SK-N-DZ (cell line): ENCODE measurements around the gene STN1.

Experiments used
- DNase-seq: peaks from one replicate; pipeline ENCODE4 v3.0.0-alpha.2; 2015; ENCODE audit warnings: low spot score

Gene STN1

GRCh38 chr10:103929381-103929921 is 11.5 kb upstream of the STN1 start:
- DNase-seq = peak; percentile 34

- DNase-seq = no peak
These were observed 10.8 kb upstream of the STN1 start for GRCh38 chr10:103928784-103929183.

DNA sequence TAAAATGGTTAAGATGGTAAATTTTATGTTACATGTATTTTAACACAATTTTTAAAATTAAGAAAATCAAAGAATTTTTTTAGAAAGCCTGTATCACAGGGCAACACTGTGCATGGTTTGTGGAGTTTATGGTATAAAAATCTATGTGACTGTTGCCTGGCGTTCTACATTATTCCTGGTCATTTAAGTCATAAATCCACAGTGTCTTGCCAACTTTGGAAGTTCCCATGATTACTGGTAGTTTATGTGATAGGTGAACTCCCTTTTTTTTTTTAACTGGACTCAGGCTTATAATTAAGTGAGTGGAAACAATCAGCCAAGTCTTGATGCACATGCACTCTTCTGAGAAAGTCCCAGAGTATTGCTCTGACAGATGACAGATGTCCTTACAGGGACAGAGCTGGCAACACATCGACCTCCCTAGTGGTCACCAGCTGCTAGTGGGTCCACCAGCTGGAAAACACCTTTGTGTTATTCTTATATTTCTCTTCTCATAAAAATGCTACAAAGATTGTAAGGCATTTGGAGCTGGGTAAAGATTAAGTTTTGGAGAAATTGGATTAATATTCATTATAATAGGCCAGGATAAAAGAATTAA is 8.8 kb upstream of the STN1 start:
- DNase-seq = peak; percentile 61

GRCh38 chr10:103925591-103925990 is 7.6 kb upstream of the STN1 start:
- DNase-seq = no peak

GRCh38 chr10:103923502-103923901 is 5.5 kb upstream of the STN1 start:
- no peak for DNase-seq

DNA sequence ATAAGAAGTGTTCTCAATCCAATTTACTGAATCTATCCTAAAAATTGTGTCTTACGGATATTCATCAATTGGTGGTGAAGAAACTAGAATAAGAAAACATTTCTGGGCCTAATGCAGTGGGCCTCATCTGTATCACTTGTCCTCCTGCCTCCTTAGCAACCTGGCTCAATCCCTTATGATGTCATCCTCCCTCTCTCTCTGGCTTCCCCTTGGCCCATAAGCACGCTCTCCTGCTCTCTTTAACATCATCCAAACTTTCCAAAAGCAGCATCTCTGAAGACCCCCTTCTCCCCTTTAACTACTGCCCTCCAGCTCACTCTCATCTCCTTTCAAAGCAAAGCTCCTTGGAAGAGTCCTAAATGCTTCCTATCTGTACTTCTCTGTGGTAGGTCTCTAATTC is 4.7 kb upstream of the STN1 start:
- DNase-seq = no peak

DNA sequence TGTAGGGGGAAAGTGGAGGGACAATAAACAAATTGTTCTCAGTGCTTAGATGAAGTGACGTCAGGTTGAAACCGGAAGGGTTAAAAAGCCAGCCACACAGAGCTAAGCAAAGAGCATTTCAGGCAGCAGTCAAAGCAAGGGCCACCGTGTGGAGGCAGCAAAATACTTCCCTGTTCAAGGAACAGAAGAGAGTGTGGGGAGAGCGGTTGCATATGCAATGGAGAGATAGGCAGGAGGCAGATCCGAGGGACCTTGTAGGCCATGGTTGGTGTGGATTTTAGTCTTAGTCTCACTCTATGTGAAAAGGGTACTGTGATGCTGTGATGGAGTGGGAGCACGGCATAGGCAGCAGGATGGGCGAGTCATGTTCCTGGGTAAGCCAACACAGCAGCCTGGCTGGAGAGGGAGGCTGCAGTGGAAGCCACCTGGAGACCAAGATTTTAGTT is 3.8 kb upstream of the STN1 start:
- peak; percentile 54 for DNase-seq

DNA sequence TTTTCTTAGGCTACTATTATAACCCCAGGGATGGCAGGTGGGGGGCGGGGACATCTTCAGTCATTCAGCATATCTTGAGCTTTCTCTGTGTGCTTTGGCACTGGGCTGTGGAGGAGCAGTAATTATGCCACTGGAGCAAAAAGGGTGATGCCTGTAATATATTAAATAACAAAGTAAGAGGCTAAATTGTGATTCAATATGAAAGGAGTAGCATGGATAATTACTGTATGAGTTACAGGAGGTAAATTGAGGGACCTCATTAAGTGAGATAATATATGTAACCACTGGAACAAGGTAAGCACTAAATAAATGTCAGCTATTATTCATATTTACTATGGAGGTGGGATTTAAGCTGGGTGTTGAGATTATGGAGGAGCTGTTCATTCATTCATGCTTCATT is 3.3 kb upstream of the STN1 start:
- no peak for DNase-seq

DNA sequence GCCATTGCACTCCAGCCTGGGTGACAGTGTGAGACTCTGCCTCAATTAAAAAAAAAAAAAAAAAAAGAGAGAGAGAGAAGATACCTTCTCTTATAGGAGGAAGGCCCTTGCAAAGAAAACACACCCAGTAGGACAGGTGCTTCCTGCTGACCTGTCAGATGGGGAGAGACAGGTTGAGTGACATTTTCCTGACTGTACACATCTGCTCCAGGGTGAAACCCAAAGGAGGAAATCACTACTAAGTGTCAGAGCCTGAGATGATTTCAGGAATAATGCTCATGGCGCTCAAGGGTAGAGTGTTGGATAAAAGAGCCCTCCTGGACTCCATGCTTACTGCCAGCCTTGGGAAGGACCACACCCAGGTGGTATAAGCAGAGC is 1.7 kb upstream of the STN1 start:
- DNase-seq = no peak

GRCh38 chr10:103917302-103918052 is 507 bp downstream of the STN1 start:
- DNase-seq = no peak

DNA sequence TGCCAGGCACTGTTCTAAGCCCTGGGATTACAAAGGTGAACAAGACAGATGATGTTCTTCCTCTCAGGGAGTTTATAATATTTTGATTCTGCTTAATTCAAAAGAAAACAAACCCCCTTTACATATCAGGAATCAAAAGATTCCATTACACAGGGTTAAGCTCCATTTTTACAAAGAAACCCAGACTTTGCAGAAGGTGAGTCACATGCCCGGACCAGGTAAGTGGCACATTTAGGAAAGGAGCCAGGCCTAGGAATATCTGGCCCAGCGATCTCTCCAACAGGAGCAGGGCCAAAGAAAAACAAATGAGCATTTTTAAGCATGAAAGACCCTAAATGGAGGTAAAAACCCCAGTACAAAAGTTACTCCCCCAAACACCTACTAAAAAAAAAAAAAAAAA is 1.1 kb downstream of the STN1 start:
- no peak for DNase-seq

DNA sequence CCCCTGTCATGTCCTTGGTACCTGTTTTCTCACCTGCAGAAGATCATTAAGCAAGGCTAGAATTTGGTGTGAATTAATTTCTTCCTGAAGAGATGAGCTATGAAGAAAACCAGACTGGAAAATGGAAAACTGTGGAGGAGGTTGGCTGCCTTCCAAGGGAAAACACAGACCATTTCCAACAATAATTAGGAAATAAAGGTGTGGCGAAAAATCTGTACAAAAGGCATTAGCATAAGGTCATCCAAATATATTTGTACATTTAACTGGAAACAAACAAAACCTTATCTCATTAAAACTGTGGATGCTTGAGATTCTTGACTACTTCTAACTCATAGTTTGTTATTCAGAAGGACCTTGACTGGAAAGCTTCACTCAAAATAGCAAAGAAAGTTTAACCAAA is 1.7 kb downstream of the STN1 start:
- DNase-seq = no peak

- no peak for DNase-seq
These were observed 2.2 kb downstream of the STN1 start for GRCh38 chr10:103915796-103916195.

GRCh38 chr10:103912759-103913158 is 5.2 kb downstream of the STN1 start:
- DNase-seq = no peak

DNA sequence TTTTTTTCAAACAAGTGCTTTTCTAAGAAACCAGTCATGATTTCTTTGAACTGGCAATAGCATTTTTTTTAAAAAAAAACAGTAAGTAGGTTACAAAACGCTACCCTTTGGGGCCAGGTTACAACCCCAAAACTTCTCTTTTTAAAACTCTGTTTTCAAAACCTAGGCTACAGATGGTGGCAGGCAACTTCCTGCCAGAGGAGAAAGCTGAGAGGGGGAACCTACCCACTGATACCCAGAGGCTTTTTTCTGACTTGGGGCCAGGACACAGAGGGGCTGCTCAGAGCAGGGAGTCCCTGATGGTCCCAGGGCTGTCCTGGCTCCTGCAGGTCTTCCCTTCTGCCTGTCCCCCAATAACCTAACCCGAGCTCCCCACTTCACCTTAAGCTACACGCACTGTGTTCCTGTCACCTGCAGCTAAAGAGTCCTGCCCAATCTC is 6.9 kb downstream of the STN1 start:
- DNase-seq = no peak

DNA sequence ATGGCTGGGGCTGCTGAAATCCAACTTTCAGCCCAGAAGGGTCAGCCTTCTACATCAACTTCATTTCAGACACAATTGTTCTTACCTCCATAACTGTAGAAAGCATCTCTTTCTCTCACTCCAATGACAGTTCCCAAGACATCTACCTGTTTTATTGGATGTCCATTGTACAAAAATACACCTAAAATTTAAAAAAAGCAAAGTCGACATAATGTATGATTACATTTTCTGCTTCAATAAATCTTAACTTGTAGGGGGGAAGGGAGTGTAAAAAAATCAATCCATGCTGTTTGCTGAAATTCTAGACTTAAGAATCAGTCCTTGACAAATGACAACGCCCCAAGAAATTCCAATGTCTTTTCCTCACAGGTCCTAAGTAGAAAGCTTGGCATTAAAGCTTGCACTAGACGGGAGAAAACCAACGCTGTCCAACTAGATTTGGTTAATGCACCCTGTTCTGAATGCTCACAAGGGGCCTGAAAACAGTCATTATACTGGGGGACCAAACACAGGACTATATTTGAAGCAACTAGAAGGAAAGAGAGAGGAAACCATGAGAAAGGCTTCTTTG is 7.5 kb downstream of the STN1 start:
- no peak for DNase-seq

GRCh38 chr10:103905441-103905840 is 12.5 kb downstream of the STN1 start:
- no peak for DNase-seq

DNA sequence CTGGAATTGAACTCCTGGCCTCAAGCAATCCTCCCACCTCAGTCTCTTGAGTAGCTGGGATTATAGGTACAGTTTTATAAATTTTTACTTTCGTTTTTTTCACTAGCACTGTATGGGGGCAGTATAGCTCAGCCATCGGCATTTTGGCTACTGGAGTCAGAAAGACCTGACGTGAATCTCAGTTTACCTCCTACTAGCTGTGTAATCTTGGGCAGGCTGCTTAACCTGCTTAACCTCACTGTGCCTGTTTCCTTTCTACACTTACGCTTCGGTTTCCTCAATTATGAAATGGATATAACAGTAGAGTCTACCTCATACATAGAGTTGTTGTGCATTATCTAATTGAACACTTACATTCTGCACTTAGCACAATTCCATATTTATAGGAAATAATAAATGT is 16.7 kb downstream of the STN1 start:
- no peak for DNase-seq

DNA sequence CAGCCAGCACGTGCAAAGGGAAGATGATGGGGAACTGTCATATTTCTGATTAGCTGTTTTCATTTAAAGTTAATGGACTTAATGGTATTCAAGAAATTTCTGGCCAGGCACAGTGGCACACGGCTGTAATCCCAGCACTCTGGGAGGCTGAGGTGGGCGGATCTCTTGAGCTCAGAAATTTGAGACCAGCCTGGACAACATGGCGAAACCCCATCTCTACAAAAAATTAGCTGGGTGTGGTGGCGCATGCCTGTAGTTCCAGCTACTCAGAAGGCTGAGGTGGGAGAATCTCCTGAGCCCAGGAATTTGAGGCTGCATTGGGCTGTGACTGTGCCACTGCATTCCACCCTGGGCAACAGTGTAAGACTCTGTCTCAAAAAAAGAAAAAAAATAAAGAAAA is 18.7 kb downstream of the STN1 start:
- DNase-seq = no peak

DNA sequence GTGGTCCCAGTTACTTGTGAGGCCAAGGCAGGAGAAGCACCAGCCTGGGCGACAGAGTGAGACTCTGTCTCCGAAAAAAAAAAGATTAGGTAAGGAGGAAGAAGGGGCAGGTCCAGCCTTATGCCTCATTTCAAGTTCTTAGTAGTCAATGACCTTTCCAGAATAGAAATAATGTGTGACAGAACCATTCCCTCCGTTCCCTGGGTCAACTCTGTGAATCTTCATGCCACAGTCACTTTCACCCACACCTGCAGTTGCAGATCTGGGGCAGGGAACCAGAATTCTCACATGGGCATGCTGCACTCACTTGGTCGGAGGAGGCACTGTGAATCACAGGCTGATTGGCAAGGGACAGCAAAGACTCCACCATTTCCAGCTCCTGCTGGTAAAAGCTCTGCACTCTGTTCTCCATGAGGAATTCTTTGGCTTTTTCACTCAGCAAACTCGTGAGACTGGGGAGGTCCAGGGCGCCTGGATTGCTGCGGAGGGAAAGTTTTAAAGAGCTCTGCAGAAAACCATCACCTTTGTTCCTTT is 20.7 kb downstream of the STN1 start:
- no peak for DNase-seq

DNA sequence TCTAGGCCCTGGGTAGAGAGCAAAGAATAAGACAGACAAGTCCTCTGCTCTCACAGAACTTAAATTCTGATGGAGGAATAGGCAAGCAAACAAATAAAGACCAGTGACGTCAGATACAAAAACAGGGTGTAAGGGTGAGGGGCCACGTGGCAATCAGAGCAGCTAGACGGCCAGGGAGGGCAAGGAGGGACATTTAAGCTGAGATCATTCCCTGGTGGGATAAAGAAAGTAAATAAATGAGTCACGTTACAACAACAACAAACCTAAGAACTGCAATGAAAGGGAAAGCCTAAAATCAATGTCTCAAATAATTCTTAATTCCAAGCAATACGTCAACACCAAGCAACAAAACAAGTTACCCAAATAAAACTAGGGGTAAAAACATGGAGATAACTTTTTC is 21.8 kb downstream of the STN1 start:
- DNase-seq = no peak

DNA sequence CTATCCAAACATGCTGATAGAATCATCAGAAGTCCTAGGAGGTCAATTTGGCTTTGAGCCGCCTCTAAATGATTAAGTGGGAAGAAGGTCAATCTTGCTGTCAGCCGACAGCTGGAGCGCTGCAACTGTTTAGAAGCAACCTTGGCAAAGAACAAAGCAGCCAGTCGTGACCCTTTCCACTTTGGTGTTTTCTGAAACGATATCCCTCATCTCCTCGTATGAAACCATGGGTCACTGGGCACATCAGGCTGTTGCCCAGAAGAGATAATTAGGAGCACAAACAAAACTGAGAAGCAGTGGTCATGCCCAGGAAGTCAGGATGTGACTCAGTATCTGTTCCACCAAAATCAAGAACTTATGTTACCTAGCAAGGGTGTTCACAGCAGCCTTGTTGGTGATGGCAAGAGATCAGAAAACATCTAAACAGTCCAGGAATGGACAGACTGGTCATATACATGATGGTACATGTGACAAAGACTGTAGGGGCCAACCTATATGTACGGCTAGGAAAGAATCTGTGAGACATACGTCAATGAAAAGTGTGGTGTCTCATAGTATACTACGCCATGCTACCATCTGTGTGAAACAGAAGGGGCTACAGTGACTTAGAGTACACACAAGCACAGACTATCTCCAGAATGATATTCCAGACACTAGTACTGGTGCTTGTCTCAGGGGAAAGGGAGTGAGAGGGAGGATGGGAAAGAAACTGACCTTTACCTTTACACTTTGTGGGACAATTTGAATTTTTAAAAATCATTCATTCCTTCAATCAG is 22.4 kb downstream of the STN1 start:
- DNase-seq = no peak
